Hepatocyte (in vitro differentiated cells): ENCODE data around the gene ASAP2. TPM values are rescaled to one million over a fixed set of nuclear protein-coding genes. Genes with fewer than 3 reads are reported as not detected.

Experiments
- DNase-seq: peaks from one replicate; pipeline ENCODE4 v3.0.0-alpha.2; 2016; ENCODE audit warnings: low spot score
- H2AFZ ChIP-seq: fragments of 200-600 bp; sonication (generic); 2 replicates; pipeline ENCODE4 v1.6.0; 2016; ENCODE audit warnings: antibody characterized with exemption, mild to moderate bottlenecking
- H3K27ac ChIP-seq: fragments of 200-600 bp; sonication (generic); 2 replicates; pipeline ENCODE4 v1.5.1; 2016; ENCODE audit warnings: mild to moderate bottlenecking
- H3K27me3 ChIP-seq: fragments of 200-600 bp; sonication (generic); 2 replicates; pipeline ENCODE4 v1.6.1; 2016
- H3K36me3 ChIP-seq: fragments of 200-600 bp; sonication (generic); replicated peaks from 2 replicates; pipeline ENCODE4 v1.5.1; 2016; ENCODE audit warnings: low read depth; ENCODE audit not compliant: insufficient read depth
- H3K4me1 ChIP-seq: fragments of 200-600 bp; sonication (generic); 2 replicates; pipeline ENCODE4 v1.5.1; 2016; ENCODE audit warnings: mild to moderate bottlenecking, moderate library complexity; ENCODE audit not compliant: insufficient read depth
- H3K4me2 ChIP-seq: fragments of 200-600 bp; sonication (generic); 2 replicates; pipeline ENCODE4 v1.6.0; 2016
- H3K4me3 ChIP-seq: fragments of 200-600 bp; sonication (generic); 2 replicates; pipeline ENCODE4 v1.5.1; 2016; ENCODE audit warnings: mild to moderate bottlenecking
- H3K79me2 ChIP-seq: fragments of 200-600 bp; sonication (generic); 2 replicates; pipeline ENCODE4 v1.6.0; 2017; ENCODE audit warnings: mild to moderate bottlenecking
- H3K9me2 ChIP-seq: fragments of 200-600 bp; sonication (generic); replicated peaks from 2 replicates; pipeline ENCODE4 v1.6.0; 2017; ENCODE audit warnings: mild to moderate bottlenecking; ENCODE audit not compliant: insufficient read depth
- H3K9me3 ChIP-seq: fragments of 200-600 bp; sonication (generic); 2 replicates; pipeline ENCODE4 v1.5.1; 2016; ENCODE audit warnings: low read depth, mild to moderate bottlenecking
- H4K20me1 ChIP-seq: fragments of 200-600 bp; sonication (generic); 2 replicates; pipeline ENCODE4 v1.6.0; 2016; ENCODE audit warnings: mild to moderate bottlenecking; ENCODE audit not compliant: insufficient read depth, poor library complexity, severe bottlenecking
- CTCF ChIP-seq: fragments of 200-600 bp; sonication (generic); IDR thresholded peaks from 2 replicates; pipeline ENCODE4 v1.5.1; 2016; ENCODE audit warnings: antibody characterized with exemption, mild to moderate bottlenecking; ENCODE audit not compliant: poor library complexity
- EZH2 ChIP-seq: fragments of 200-600 bp; sonication (generic); IDR thresholded peaks from 2 replicates; pipeline ENCODE4 v1.6.1; 2016; ENCODE audit warnings: antibody characterized with exemption, mild to moderate bottlenecking, borderline replicate concordance
- EZH2phosphoT487 ChIP-seq: fragments of 200-600 bp; sonication (generic); IDR thresholded peaks from one replicate; pipeline ENCODE4 v1.6.1; 2018; ENCODE audit warnings: antibody characterized with exemption, mild to moderate bottlenecking, low read depth, moderate library complexity; ENCODE audit not compliant: unreplicated experiment, severe bottlenecking
- WGBS: methylation state at CpG from one replicate; pipeline ENCODE4 v1.1.6; 2016; ENCODE audit warnings: low lambda C conversion rate; ENCODE audit errors: missing lambda C conversion rate; 5-methylcytosine and 5-hydroxymethylcytosine counted together
- polyA plus RNA-seq: library from polyadenylated mRNA; unstranded; fragments of >200 nt; fragmentation: Nextera tagmentation; extraction: Ambion mirVana; gene quantifications from 2 replicates; pipeline ENCODE4 v1.2.1, GENCODE V29; 2016
- total RNA-seq: library from RNA; depleted of rRNA; stranded (reverse); fragments of >200 nt; gene quantifications from 2 replicates; pipeline ENCODE4 v1.2.3, GENCODE V29; 2014

Gene ASAP2
- total and polyA plus RNA-seq, 2 experiments from 2014 or later = 13.7 to 21.3 TPM

GRCh38 chr2:9256147-9256546 lies 49.5 kb downstream of the ASAP2 start:
- no peaks in the 10 kb centered on the region for H3K9me2 ChIP-seq
- H2AFZ ChIP-seq = no peak overlapping the region
- H3K27ac ChIP-seq = no peak overlapping the region
- H3K4me2 ChIP-seq = no peak overlapping the region
- WGBS = 77% methylated on average over 4 of the region's 4 CpGs
- H4K20me1 ChIP-seq = peaks cover 9% of the 10 kb centered on the region
- no peaks in the 10 kb centered on the region for H3K36me3 ChIP-seq
- no peak overlapping the region for H3K4me3 ChIP-seq
- TF ChIP-seq CTCF (no peak), EZH2 (no peak), EZH2phosphoT487 (no peak)
- no peaks in the 10 kb centered on the region for H3K27me3 ChIP-seq
- H3K9me3 ChIP-seq = no peaks in the 10 kb centered on the region
- peaks cover 25% of the 10 kb centered on the region for H3K4me1 ChIP-seq
- peaks cover 80% of the 10 kb centered on the region for H3K79me2 ChIP-seq
- DNase-seq = no peak

- no peak overlapping the region for H3K27ac ChIP-seq
- H3K79me2 ChIP-seq = peaks cover 84% of the 10 kb centered on the region
These were observed 50.0 kb downstream of the ASAP2 start for GRCh38 chr2:9256570-9257043.

GRCh38 chr2:9258501-9258900 lies 51.9 kb downstream of the ASAP2 start:
- Histone ChIP-seq H3K27me3 (no peaks in the 10 kb centered on the region), H3K4me1 (peaks cover 34% of the 10 kb centered on the region), H3K27ac (no peak overlapping the region), H3K4me3 (no peak overlapping the region), H3K36me3 (no peaks in the 10 kb centered on the region), H3K9me2 (no peaks in the 10 kb centered on the region), H3K9me3 (no peaks in the 10 kb centered on the region), H4K20me1 (peaks cover 10% of the 10 kb centered on the region), H3K4me2 (no peak overlapping the region), H3K79me2 (peaks cover 86% of the 10 kb centered on the region), H2AFZ (no peak overlapping the region)
- WGBS = 90% methylated on average over 7 of the region's 7 CpGs
- no peak for DNase-seq
- TF ChIP-seq EZH2phosphoT487 = no peak
- TF ChIP-seq EZH2 = no peak
- TF ChIP-seq CTCF = no peak

More at GRCh38 chr2:9256570-9257043, 50.0 kb downstream of the ASAP2 start:
- no peak overlapping the region for H2AFZ ChIP-seq
- 31% methylated on average over 2 of the region's 2 CpGs for WGBS
- peak overlapping the region; percentile 25 for H3K4me2 ChIP-seq
- H3K4me1 ChIP-seq = peaks cover 26% of the 10 kb centered on the region
- H3K36me3 ChIP-seq = no peaks in the 10 kb centered on the region
- no peak for TF ChIP-seq CTCF
- no peak for TF ChIP-seq EZH2phosphoT487
- no peak for TF ChIP-seq EZH2
- no peaks in the 10 kb centered on the region for H3K9me2 ChIP-seq
- H3K4me3 ChIP-seq = no peak overlapping the region
- H3K9me3 ChIP-seq = no peaks in the 10 kb centered on the region
- DNase-seq = no peak
- H4K20me1 ChIP-seq = peaks cover 9% of the 10 kb centered on the region
- H3K27me3 ChIP-seq = no peaks in the 10 kb centered on the region

GRCh38 chr2:9258953-9259399 lies 52.4 kb downstream of the ASAP2 start:
- H3K9me2 ChIP-seq = no peaks in the 10 kb centered on the region
- TF ChIP-seq CTCF (no peak), EZH2 (no peak), EZH2phosphoT487 (no peak)
- peaks cover 14% of the 10 kb centered on the region for H4K20me1 ChIP-seq
- no peak overlapping the region for H3K4me3 ChIP-seq
- peaks cover 38% of the 10 kb centered on the region for H3K4me1 ChIP-seq
- H3K36me3 ChIP-seq = no peaks in the 10 kb centered on the region
- DNase-seq = no peak
- H3K27me3 ChIP-seq = no peaks in the 10 kb centered on the region
- WGBS = 88% methylated on average over 12 of the region's 12 CpGs
- no peak overlapping the region for H3K27ac ChIP-seq
- H3K79me2 ChIP-seq = peaks cover 87% of the 10 kb centered on the region
- H3K4me2 ChIP-seq = no peak overlapping the region
- H3K9me3 ChIP-seq = no peaks in the 10 kb centered on the region
- H2AFZ ChIP-seq = no peak overlapping the region
